GM21717 (cell line): ENCODE results near the gene SEC14L1.
"Not testable (repeated sequence)": the region's sequence is repeated elsewhere in the genome, so short reads cannot be mapped to it uniquely, and the experiment has no call there.

Experiments
- ATAC-seq: cut with Tn5 transposase; IDR thresholded peaks from one replicate; pipeline ENCODE4 v1.9.1; 2021; ENCODE audit warnings: mild to moderate bottlenecking, moderate library complexity; ENCODE audit not compliant: unreplicated experiment

The SEC14L1 gene

GRCh38 chr17:77231076-77231871 is 90.5 kb downstream of the SEC14L1 start:
- no peak for ATAC-seq

DNA sequence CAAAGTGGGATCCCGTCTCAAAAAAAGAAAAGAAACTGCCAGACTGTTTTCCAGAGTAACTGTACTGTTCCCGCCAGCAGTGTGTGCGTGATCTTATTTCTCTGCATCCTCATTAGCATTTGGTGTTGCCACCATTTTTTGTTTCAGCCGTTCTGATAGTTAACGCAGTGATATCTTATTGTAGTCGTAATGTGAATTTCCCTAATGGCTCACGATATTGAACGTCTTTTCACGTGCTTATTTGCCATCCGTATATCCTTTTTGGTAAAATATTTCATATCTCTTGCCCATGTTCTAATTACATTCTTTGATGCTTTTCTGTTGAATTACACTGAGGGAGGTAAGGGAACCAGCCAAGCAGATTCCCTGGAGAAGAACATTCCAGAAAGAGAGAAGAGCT is 92.4 kb downstream of the SEC14L1 start:
- ATAC-seq: no peak

- no peak for ATAC-seq
These were observed 93.0 kb downstream of the SEC14L1 start for GRCh38 chr17:77233635-77234334.

GRCh38 chr17:77234695-77235094 is 93.9 kb downstream of the SEC14L1 start:
- ATAC-seq: no peak

DNA sequence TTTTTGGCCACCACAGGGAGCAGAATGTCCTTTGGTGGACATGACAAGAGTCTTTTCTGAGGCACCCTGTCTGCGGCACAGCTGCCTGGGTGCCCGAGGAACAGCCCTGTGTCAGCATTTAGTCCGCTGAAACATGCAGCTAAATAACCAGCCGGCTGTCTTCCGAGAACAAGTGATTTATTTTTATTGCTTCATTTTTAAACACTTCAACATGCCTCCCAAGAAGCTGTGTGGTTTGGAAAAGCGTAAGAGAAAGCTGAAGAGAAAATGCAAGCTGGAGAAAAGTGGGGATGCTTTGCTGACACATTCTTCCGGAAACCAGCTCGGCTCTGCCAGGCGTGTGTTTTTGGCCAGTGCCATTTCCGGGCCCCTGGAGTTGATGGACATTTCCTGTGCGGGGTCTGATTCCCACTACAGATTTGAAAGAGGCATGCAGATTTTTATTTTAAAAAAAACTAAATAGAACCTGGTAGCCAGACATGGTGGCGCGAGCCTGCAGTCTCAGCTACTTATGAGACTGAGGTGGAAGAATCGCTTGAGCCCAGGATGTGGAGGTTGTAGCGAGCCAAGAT is 94.7 kb downstream of the SEC14L1 start:
- ATAC-seq: no peak

GRCh38 chr17:77237232-77238008 is 96.7 kb downstream of the SEC14L1 start:
- no peak for ATAC-seq

DNA sequence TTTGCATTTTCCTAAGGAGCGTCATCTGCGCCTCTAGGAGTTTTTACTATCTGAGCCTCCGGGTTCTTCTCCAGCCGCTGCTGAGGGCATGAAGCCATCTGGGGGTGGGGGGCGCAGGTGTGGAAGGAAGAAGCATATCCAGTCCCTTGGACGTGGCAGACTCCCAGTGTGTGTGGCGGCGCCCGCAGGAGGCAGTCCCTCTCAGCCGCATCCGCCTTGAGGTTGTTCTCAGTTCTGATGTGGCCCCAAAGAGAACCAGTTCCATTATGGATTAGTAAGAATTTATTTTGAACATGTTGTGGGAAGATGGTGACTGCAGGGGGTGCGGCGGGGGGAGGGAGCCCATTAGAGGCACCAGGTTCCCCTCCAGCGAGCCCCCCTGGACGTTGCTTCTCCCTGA is 100.2 kb downstream of the SEC14L1 start:
- ATAC-seq: no peak

DNA sequence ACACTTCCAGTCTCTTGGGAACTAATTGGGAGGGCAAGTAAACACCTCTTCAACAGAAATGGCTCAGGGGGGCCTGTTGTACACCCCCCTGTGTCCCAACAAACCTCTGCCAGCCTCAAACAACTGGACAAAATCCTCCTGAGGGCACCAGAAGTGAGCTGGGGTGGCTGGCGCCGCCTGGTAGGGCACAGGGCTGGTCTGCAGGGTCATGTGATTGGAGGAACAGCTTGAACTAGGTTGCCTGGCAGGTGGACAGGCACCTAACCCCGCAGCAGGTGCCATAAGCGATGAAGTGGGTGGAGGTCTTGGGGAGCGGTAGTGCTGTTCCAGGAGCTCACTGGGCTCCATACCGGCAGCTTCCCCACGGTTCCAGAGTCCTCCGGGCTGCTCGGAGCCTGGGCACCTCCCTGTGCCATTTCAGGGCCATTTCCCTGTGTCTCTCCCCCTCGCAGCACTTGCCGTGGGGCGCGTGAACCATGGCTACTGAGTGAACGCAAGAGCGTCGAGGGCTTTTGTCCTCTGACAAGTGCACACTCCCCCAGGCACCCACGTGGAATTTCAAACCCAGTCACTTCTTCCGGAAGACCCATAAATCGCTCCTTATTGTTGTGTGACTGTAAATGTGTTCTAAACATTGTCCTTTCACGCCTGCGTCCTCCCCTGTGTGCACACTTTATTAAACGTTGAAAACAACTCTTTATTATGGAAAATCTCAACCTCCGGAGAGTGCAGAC is 101.5 kb downstream of the SEC14L1 start:
- ATAC-seq: no peak

DNA sequence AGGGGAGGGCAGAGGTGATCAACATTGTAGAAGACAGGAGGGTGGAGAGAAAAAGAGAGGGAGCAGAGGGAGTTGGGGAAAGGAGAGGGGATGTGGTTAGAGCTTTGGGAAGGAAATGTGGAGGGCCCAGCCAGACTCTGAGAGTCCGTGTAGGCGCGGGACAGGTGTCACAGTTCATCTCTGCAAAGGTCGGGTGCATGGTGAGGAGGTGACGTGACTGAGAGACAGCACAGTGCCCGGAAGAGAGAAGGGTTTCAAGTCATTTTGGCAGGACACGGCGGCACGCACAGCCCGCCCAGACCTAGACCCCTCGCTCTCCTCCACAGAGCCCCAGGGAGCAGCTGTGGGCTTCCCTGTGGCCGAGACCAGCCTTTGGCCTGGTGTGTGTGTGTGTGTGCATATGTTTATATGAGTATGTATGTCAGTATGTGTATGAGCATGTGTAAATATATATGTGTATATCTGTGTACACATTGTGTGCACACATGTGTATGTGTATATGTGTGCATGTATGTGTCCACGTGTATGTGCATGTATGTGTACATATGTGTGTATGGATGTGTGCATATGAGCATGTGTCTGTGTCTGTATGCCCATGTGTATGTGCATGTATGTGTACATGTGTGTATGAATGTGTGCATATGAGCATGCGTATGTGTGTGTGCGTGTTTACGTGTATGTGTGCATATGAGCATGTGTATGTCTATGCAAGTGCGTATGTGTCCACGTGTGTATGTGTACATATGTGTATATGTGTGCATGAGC is 104.6 kb downstream of the SEC14L1 start:
- ATAC-seq: no peak

- no peak for ATAC-seq
These were observed 105.6 kb downstream of the SEC14L1 start for GRCh38 chr17:77246110-77247047.

GRCh38 chr17:77247048-77247541 is 106.3 kb downstream of the SEC14L1 start:
- no peak for ATAC-seq

GRCh38 chr17:77247609-77248008 is 106.8 kb downstream of the SEC14L1 start:
- ATAC-seq: no peak

- no peak for ATAC-seq
These were observed 107.7 kb downstream of the SEC14L1 start for GRCh38 chr17:77248216-77249114.

- ATAC-seq: no peak
These were observed 110.9 kb downstream of the SEC14L1 start for GRCh38 chr17:77251622-77252183.

DNA sequence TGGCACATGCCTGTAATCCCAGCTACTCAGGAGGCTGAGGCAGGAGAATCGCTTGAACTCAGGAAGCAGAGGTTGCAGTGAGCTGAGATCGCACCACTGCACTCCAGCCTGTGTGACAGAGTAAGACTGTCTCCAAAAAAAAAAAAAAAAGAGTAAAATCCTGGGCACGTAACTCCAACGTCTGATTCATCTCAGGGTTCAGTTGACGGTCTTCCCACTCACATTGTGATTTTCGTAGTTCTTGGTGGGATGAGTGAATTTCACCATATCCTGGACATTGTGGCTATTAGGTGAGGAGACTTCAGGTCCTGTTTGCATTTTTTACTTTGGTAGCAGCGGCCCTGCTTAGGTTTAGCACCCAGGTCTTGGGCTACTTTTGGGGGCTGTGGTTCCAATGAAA is 111.5 kb downstream of the SEC14L1 start:
- ATAC-seq: not testable (repeated sequence)

DNA sequence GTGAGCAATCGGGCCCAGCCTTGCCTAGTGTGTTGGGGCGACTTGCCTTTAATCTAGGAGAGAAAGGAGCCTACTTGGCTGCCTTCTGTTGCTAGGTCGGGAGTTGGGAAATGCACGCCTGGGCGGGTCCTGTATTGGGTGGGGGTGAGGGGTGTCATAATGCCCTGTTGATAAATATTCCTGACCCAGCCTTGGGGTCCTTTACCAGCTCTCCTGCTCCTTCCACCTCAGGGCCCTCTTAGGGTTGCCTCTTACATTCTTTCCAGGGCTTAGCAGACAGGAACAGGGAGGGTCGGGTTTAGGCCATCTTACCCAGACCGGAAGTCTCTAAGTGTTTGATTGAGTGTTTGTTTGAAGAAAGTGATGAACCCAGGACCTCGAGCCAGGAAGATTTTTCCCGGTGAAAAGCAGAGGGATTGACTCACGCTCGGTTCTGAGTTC is 112.9 kb downstream of the SEC14L1 start:
- ATAC-seq: no peak
